Suprapubic skin (tissue), 3 donors: ENCODE results near the gene MYRFL.

Source experiments
- EP300 ChIP-seq: sonication (generic); formaldehyde crosslinking; IDR thresholded peaks from one replicate; pipeline ENCODE4 v1.6.1; 2017; ENCODE audit warnings: antibody characterized with exemption
- POLR2A ChIP-seq, 2 donors: fragments of 450-650 bp; IDR thresholded peaks; one replicate each; pipeline ENCODE4 v1.6.1; 2017; ENCODE audit warnings: antibody characterized with exemption in 2 of 2, mild to moderate bottlenecking in 2 of 2, moderate library complexity in 2 of 2
- TF ChIP-seq, protein P1 (sequence below), 2 donors: fragments of 200-600 bp in 1 of 2; fragments of 450-650 bp in 1 of 2; sonication (generic) in 1 of 2; IDR thresholded peaks; one replicate each; pipeline ENCODE4 v1.5.1; 2016 to 2019; ENCODE audit warnings: antibody characterized with exemption in 2 of 2, mild to moderate bottlenecking in 1 of 2, moderate library complexity in 1 of 2

- TF ChIP-seq, protein P1, sequence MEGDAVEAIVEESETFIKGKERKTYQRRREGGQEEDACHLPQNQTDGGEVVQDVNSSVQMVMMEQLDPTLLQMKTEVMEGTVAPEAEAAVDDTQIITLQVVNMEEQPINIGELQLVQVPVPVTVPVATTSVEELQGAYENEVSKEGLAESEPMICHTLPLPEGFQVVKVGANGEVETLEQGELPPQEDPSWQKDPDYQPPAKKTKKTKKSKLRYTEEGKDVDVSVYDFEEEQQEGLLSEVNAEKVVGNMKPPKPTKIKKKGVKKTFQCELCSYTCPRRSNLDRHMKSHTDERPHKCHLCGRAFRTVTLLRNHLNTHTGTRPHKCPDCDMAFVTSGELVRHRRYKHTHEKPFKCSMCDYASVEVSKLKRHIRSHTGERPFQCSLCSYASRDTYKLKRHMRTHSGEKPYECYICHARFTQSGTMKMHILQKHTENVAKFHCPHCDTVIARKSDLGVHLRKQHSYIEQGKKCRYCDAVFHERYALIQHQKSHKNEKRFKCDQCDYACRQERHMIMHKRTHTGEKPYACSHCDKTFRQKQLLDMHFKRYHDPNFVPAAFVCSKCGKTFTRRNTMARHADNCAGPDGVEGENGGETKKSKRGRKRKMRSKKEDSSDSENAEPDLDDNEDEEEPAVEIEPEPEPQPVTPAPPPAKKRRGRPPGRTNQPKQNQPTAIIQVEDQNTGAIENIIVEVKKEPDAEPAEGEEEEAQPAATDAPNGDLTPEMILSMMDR (IDR thresholded peaks at IDR 0.05): no peak
- TF ChIP-seq POLR2A (IDR thresholded peaks at IDR 0.05): no peak
- TF ChIP-seq EP300: no peak
Measured at GRCh38 chr12:70005864-70006618, 181.0 kb downstream of the MYRFL start.
